SH-SY5Y (cell line): ENCODE data around the gene FAT1.

Experiments
- GATA2 ChIP-seq: IDR thresholded peaks from 2 replicates; pipeline ENCODE4 v1.6.1; 2011; ENCODE audit warnings: mild to moderate bottlenecking, low read depth, low read length
- GATA3 ChIP-seq: IDR thresholded peaks from 2 replicates; pipeline ENCODE4 v1.6.1; 2011; ENCODE audit warnings: low read depth, mild to moderate bottlenecking, low read length, moderate library complexity

FAT1 gene, protein sequence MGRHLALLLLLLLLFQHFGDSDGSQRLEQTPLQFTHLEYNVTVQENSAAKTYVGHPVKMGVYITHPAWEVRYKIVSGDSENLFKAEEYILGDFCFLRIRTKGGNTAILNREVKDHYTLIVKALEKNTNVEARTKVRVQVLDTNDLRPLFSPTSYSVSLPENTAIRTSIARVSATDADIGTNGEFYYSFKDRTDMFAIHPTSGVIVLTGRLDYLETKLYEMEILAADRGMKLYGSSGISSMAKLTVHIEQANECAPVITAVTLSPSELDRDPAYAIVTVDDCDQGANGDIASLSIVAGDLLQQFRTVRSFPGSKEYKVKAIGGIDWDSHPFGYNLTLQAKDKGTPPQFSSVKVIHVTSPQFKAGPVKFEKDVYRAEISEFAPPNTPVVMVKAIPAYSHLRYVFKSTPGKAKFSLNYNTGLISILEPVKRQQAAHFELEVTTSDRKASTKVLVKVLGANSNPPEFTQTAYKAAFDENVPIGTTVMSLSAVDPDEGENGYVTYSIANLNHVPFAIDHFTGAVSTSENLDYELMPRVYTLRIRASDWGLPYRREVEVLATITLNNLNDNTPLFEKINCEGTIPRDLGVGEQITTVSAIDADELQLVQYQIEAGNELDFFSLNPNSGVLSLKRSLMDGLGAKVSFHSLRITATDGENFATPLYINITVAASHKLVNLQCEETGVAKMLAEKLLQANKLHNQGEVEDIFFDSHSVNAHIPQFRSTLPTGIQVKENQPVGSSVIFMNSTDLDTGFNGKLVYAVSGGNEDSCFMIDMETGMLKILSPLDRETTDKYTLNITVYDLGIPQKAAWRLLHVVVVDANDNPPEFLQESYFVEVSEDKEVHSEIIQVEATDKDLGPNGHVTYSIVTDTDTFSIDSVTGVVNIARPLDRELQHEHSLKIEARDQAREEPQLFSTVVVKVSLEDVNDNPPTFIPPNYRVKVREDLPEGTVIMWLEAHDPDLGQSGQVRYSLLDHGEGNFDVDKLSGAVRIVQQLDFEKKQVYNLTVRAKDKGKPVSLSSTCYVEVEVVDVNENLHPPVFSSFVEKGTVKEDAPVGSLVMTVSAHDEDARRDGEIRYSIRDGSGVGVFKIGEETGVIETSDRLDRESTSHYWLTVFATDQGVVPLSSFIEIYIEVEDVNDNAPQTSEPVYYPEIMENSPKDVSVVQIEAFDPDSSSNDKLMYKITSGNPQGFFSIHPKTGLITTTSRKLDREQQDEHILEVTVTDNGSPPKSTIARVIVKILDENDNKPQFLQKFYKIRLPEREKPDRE (N-terminal part only)

DNA sequence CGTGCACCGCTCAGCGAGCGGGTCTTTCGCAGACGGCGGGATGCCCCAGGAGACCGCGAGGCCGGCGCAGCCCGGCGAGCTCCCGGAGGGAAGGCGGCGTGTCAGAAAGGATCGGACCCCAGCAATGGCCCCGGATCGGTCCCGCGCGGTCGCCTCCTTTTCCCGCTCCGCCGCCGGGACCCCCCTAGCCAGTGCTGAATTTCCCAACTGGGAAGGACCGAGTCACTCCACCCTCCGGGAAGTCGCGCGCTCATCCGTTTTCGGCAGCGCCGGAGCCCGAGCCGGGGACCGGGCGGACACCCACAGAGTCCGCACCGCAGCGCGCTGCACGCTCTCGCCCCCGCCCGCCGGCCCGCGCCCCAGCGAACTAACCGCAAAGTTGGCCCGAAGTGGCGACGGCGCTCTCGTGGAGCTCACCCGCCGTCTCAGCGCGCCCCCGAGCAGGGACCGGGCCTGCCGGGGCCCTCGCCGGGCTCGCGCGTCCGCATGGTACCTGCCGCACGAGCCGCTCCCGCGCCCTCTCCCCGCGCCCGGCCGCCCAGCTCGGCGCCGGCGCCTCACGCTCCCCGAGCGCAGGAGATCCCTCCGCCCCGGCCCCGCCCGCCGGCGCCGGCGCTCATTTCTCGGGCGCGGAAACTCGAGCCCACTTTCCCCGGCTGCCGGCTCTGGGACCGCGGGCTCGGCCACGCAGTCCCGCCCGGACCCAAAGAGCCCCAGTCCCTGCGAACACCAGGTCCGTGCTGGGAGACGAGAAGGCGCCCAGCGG is at the start of gene FAT1:
FAT1 (minus strand) TSS at position 565 of the 766 bp plus-strand sequence. CDS start 14,029 bp downstream, outside the sequence.
- TF ChIP-seq GATA2: no peak
- no peak for TF ChIP-seq GATA3

- TF ChIP-seq GATA2: no peak
- TF ChIP-seq GATA3: no peak
These were observed 49.4 kb upstream of the FAT1 start for GRCh38 chr4:186772936-186773487.

DNA sequence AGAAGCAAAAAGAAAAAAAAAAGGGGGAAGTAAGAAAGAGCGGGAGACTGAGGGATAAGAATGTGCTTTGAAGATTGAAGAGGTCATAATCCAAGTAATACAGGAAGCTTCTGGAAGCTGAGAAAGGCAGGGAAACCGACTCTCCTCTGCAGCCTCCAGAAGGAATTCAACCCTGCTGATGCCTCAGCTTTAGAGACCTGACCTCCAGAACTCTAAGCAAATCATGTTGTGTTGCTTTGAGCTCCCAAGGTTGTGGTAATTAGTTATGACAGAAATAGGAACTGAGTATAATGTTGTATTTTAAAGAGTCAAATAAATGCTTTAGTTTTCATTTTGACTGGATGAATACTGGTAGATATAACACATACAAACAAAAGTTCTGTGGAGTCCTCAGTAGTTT is 48.0 kb upstream of the FAT1 start:
- TF ChIP-seq GATA3 (no peak), GATA2 (no peak)

- TF ChIP-seq GATA3 (no peak), GATA2 (no peak)
These were observed 47.0 kb upstream of the FAT1 start for GRCh38 chr4:186770481-186771175.

GRCh38 chr4:186767794-186768193 is 44.1 kb upstream of the FAT1 start:
- TF ChIP-seq GATA2: no peak
- TF ChIP-seq GATA3: no peak

DNA sequence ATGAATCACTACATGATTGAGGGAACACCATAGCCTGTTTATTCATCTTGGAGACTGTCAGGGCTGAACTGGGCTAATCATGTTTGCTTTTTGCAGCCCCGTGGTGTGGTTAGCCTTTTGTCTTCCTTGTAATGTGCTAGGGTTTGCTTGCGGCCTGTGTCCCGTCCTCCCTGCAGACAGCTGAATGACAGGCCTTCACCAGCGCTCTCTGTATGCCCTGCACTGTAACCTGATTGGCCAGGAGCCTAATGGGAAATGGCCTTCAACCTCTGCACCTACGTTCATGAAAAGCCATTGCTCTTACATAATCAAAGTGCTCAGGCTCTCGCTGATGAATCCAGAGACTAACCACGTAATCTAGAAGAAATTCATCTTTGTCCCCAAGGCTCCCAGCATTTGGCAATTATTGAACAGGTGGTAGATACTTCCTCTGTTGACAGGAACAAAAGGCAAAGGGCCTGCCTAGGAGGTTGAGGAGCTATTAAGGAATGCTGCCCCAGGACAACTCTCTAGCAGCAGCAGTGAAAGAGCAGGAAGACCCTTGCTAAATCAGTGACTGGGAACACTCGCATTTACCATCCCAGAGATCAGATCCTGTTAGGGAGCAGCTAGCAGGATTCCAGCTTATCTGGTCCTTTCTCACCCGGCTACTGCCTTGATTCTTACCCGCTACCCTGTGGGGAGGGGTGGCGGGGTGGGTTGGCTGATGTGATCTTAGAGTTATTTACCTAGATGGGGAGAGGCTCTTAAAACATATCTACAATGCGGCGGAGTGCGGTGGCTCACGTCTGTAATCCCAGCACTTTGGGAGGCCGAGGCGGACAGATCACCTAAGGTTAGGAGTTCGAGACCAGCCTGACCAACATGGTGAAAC is 42.3 kb upstream of the FAT1 start:
- TF ChIP-seq GATA2: no peak
- no peak for TF ChIP-seq GATA3

DNA sequence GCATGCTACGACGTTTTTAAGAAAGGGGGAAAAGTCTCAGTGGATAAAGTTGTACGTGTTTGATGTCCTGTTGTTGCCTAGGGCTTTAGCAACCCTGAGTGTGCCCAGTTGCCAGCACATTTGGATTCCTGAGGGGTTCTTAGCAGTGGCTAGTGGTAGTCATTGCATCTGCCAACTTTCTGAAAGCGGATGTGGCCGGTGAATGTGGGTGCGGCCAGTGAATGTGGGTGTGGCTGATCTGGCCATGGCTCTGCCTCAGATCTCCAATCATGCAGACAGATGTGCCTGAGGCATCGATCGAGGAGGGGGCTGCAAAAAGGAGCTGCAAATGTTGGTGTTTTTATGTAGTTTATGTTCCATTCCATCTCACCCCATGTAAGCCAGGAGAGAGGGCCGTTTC is 41.5 kb upstream of the FAT1 start:
- no peak for TF ChIP-seq GATA2
- TF ChIP-seq GATA3: no peak

DNA sequence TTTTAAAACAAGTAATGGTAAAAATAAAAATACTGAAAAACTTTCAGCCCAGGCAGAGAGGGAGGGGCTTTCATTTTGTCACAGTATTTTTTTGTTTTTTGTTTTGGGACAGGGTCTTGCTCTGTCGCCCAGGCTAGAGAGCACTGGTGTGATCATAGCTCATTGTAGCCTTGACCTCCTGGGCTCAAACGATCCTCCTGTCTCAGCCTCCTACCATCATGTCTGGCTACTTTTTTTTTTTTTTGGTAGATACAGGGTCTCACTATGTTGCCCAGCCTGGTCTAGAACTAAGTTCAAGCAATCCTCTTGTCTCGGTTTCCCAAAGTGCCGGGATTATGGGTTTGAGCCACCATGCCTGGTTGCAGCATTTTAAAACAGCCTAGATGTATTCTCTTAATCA is 40.8 kb upstream of the FAT1 start:
- no peak for TF ChIP-seq GATA2
- TF ChIP-seq GATA3: no peak

DNA sequence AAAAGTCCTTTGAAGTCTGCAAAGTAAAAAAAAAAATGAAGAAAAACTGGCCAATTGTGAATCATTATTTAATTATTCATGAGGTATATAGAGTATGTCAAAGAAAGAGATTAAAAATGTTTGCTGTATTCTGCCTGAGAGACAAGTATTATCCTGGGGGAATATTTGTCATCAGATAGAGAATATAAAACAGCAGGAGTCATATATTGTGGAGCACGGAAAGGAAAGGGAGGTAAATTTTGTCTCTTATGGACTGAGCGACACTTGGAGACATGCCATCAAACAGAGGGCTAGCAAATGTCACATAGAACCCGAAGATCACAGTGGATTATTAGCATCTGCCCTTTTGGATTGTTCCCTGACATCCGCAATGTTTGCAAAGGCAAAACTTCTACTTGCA is 39.2 kb upstream of the FAT1 start:
- TF ChIP-seq GATA3: no peak
- TF ChIP-seq GATA2: no peak

GRCh38 chr4:186762361-186762760 is 38.7 kb upstream of the FAT1 start:
- TF ChIP-seq GATA2 (no peak), GATA3 (no peak)

DNA sequence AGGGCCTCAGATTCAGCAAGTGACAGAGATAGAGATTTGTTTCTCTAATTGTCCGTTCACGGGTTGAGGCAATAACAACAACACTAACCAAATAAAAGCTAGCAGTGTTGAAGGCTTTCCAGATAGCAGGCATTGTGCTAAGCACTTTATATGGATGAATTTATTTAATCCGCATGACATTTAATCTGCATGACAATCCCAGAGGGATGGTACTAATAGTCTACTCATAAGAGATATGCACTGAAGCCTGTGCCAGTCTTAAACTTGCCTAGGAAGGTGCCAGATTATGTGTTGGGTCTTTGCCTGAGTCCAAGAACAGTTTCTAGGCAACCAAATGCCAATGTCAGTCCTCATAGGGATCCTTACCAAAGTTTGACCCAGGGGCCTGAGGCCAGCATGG is 37.7 kb upstream of the FAT1 start:
- TF ChIP-seq GATA3: no peak
- no peak for TF ChIP-seq GATA2

GRCh38 chr4:186760576-186760975 is 36.9 kb upstream of the FAT1 start:
- TF ChIP-seq GATA2 (no peak), GATA3 (no peak)
